ENCODE results near the gene ZNF592.

- TF ChIP-seq CTCF (IDR thresholded peaks at IDR 0.05) (no peak), EP300 (IDR thresholded peaks at IDR 0.05) (no peak)
These were observed 27.0 kb upstream of the ZNF592 start for GRCh38 chr15:84721371-84721770.
